Stimulated activated CD4-positive, alpha-beta T cell treated with anti-CD3 and anti-CD28 coated beads, Interleukin-2, amount 100 ng/mL, for 48 hours (primary cell): ENCODE results near the gene PCDHGA7.
"Not testable (repeated sequence)": the region's sequence is repeated elsewhere in the genome, so short reads cannot be mapped to it uniquely, and the experiment has no call there.

ENCODE experiments used
- DNase-seq, 2 donors: peaks; one replicate each; pipeline ENCODE4 v3.0.0-alpha.2; 2020

Gene PCDHGA7

GRCh38 chr5:141382469-141383294, at the start of gene PCDHGA7:
PCDHGA7 (plus strand) TSS chr5:141382742; CDS start chr5:141382900, 158 bp downstream.
- DNase-seq, result no peak

- no peak for DNase-seq
Measured at GRCh38 chr5:141338538-141339306, 43.8 kb upstream of the PCDHGA7 start, which contains the start of gene PCDHGA2. PCDHGA2 (plus strand) TSS chr5:141338760.

DNA sequence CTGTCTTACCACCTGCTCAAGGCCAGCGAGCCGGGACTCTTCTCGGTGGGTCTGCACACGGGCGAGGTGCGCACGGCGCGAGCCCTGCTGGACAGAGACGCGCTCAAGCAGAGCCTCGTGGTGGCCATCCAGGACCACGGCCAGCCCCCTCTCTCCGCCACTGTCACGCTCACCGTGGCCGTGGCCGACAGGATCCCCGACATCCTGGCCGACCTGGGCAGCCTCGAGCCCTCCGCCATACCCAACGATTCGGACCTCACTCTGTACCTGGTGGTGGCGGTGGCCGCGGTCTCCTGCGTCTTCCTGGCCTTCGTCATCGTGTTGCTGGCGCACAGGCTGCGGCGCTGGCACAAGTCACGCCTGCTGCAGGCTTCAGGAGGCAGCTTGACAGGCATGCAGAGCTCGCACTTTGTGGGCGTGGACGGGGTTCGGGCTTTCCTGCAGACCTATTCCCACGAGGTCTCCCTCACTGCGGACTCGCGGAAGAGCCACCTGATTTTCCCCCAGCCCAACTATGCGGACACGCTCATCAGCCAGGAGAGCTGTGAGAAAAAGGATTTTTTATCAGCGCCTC, 41.7 kb upstream of the PCDHGA7 start:
- not testable (repeated sequence) for DNase-seq

DNA sequence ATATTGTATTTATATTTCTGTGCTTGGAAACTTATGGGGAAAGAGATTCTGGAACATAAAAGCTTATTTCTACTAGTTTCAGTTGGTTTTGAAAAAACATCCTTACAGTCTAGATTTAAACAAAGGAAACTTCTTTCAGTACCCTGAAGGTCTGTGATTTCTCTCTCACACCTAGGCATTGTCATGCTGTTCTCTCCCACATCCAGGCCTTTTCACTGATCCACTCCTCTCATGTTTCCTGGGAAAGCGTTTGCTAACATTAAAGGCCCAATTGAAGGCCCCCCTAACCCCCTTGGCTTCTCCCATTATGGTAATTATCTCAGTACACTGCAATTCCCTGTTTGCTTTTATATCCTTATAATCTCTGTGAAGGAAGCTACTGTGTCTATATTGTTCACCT, 39.8 kb upstream of the PCDHGA7 start:
- no peak for DNase-seq

GRCh38 chr5:141343242-141343952, 39.1 kb upstream of the PCDHGA7 start, which contains the start of gene PCDHGA3:
PCDHGA3 (plus strand) TSS chr5:141343829; CDS start chr5:141344034, 205 bp downstream.
- DNase-seq, result no peak

GRCh38 chr5:141343953-141344463, 38.5 kb upstream of the PCDHGA7 start:
- no peak for DNase-seq

DNA sequence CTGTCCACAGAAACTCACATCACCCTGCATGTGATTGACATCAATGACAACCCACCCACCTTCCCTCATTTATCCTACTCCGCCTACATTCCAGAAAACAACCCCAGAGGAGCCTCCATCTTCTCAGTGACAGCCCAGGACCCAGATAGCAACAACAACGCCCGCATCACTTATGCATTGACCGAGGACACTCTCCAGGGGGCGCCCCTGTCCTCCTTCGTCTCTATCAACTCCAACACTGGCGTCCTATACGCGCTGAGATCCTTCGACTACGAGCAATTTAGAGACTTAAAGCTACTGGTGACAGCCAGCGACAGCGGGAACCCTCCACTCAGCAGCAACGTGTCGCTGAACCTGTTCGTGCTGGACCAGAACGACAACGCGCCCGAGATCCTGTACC, 37.2 kb upstream of the PCDHGA7 start:
- DNase-seq, result no peak

DNA sequence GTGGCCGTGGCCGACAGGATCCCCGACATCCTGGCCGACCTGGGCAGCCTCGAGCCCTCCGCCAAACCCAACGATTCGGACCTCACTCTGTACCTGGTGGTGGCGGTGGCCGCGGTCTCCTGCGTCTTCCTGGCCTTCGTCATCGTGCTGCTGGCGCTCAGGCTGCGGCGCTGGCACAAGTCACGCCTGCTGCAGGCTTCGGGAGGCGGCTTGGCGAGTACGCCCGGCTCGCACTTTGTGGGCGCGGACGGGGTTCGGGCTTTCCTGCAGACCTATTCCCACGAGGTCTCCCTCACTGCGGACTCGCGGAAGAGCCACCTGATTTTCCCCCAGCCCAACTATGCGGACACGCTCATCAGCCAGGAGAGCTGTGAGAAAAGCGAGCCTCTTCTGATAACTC, 36.5 kb upstream of the PCDHGA7 start:
- DNase-seq, result not testable (repeated sequence)

- DNase-seq, result no peak
Measured at GRCh38 chr5:141349917-141350619, 32.5 kb upstream of the PCDHGA7 start, which contains the start of gene PCDHGB1. PCDHGB1 (plus strand) TSS chr5:141350099; CDS start chr5:141350261, 162 bp downstream.

- no peak for DNase-seq
Measured at GRCh38 chr5:141351591-141351990, 31.0 kb upstream of the PCDHGA7 start.

- DNase-seq, result no peak
Measured at GRCh38 chr5:141354900-141355469, 27.6 kb upstream of the PCDHGA7 start, which contains the start of gene PCDHGA4. PCDHGA4 (plus strand) TSS chr5:141355021; CDS start chr5:141355108, 87 bp downstream.

DNA sequence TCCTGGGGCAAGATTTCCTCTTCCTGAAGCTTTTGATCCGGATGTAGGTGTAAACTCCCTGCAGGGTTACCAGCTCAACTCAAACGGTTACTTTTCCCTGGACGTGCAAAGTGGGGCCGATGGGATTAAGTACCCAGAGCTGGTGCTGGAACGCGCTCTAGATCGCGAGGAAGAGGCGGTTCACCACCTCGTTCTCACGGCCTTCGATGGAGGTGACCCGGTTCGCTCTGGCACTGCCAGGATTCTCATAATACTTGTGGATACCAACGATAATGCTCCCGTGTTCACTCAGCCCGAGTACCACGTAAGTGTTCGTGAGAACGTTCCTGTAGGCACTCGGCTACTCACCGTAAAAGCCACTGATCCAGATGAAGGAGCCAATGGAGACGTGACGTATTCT, 26.9 kb upstream of the PCDHGA7 start:
- no peak for DNase-seq

DNA sequence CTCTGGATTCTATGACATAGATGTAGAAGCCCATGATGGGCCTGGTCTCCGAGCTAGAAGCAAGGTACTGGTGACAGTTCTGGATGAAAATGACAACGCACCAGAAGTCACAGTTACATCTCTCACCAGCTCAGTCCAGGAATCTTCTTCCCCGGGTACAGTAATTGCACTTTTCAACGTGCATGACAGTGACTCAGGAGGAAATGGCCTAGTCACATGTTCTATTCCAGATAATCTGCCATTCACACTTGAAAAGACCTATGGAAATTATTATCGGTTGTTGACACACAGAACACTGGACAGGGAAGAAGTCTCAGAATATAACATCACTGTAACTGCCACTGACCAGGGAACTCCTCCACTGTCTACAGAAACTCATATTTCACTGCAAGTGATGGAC, 26.4 kb upstream of the PCDHGA7 start:
- DNase-seq, result no peak

DNA sequence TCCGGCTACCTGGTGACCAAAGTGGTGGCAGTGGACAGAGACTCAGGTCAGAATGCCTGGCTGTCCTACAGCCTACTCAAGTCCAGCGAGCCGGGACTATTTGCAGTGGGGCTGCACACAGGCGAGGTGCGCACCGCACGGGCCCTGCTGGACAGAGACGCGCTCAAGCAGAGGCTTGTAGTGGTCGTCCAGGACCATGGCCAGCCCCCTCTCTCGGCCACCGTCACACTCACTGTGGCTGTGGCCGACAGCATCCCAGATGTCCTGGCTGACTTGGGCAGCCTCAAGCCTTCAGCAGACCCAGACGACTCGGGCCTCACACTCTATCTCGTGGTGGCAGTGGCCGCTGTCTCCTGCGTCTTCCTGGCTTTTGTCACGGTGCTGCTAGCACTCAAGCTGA, 25.6 kb upstream of the PCDHGA7 start:
- DNase-seq, result no peak

- no peak for DNase-seq
Measured at GRCh38 chr5:141359790-141360426, 22.6 kb upstream of the PCDHGA7 start, which contains the start of gene PCDHGB2. PCDHGB2 (plus strand) TSS chr5:141359994; CDS start chr5:141360136, 142 bp downstream.

DNA sequence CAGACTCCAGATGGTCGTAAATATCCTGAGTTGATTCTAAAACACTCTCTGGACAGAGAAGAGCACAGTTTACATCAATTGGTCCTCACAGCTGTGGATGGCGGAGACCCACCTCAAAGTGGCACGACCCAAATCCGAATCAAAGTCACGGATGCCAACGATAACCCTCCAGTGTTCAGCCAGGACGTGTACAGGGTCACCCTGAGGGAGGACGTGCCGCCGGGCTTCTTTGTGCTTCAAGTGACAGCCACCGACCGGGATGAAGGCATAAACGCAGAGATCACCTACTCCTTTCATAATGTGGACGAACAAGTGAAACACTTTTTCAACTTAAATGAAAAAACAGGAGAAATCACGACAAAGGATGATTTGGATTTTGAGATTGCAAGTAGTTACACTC, 21.9 kb upstream of the PCDHGA7 start:
- DNase-seq, result no peak

GRCh38 chr5:141362719-141363118, 19.8 kb upstream of the PCDHGA7 start:
- no peak for DNase-seq

GRCh38 chr5:141363952-141364660, 18.4 kb upstream of the PCDHGA7 start, which contains the start of gene PCDHGA5:
PCDHGA5 (plus strand) TSS chr5:141364162; CDS start chr5:141364331, 169 bp downstream.
- DNase-seq, result no peak

DNA sequence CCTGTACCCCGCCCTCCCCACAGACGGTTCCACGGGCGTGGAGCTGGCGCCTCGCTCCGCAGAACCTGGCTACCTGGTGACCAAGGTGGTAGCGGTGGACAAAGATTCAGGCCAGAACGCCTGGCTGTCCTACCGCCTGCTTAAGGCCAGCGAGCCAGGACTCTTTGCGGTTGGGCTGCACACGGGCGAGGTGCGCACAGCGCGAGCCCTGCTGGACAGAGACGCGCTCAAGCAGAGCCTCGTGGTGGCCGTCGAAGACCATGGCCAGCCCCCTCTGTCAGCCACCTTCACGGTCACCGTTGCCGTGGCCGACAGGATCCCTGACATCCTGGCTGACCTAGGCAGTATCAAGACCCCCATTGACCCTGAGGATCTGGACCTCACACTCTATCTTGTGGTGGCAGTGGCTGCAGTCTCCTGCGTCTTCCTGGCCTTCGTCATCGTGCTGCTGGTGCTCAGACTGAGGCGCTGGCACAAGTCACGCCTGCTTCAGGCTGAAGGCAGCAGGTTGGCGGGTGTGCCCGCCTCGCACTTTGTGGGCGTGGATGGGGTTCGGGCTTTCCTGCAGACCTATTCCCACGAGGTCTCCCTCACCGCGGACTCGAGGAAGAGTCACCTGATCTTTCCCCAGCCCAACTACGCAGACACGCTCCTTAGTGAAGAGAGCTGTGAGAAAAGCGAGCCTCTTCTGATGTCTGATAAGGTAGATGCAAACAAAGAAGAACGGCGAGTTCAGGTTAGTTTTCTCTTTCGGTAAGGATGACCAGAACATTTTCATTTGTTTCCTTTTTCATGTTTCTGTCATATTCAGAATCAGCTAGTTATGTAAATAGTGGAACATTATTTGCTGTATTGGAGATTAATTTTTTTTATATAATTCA, 16.3 kb upstream of the PCDHGA7 start:
- no peak for DNase-seq
